ENCODE measurements around the gene ZSCAN12.
A peak's percentile ranks its signal among the peaks of the same experiment; 100 is the strongest.

Gene ZSCAN12

DNA sequence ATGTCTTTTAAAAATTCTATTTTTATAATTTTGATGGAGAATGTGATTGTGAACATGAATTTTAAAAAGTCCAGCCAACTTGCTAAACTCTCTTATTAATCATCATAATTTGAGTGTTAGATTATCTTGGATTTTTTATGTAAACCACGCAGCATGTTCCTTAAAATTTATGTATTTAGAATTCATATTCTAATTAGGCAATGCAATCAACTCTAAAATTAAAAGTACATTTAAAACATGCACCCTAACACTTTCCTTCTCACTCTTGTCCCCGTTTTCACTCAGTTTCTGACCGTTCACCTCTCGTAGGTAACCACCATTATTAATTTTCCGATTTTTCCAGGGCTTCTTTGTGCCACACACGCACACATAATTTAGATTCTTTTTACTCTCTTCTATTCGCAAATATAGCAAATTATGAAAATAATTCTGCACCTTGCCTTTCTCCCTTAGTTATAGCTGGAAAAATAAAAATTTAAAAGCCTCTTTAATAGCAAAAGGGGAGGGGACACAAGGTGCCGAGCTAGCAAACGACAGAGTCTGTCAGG is 50.1 kb downstream of the ZSCAN12 start:
- TF ChIP-seq, protein P1, sequence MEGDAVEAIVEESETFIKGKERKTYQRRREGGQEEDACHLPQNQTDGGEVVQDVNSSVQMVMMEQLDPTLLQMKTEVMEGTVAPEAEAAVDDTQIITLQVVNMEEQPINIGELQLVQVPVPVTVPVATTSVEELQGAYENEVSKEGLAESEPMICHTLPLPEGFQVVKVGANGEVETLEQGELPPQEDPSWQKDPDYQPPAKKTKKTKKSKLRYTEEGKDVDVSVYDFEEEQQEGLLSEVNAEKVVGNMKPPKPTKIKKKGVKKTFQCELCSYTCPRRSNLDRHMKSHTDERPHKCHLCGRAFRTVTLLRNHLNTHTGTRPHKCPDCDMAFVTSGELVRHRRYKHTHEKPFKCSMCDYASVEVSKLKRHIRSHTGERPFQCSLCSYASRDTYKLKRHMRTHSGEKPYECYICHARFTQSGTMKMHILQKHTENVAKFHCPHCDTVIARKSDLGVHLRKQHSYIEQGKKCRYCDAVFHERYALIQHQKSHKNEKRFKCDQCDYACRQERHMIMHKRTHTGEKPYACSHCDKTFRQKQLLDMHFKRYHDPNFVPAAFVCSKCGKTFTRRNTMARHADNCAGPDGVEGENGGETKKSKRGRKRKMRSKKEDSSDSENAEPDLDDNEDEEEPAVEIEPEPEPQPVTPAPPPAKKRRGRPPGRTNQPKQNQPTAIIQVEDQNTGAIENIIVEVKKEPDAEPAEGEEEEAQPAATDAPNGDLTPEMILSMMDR (conservative IDR thresholded peaks at IDR 0.05; ENCODE audit: low read depth, low read length), result no peak
- DNase-seq (ENCODE audit: low read depth), result no peak
- H3K4me3 ChIP-seq (ENCODE audit: low read length), result peak overlapping the region; percentile 91

DNA sequence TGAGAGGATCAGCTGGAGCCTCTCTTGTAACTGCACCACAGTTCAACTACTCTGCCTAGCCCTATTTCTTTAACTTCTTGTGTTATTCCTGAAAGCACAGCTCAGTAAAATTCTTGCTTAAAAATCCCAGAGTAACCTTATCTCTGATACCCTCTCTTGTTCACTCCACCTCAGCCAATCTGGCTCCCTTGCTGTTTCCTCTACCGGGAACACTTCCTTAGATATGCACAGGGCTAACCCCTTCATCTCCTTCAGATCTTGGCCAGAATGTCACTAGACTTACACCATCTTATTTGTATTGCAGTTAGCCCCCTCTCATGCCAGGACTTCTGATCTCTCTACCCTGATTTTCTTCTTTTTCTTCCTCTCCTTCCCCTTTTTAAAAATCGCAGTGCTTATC is 52.4 kb downstream of the ZSCAN12 start:
- TF ChIP-seq, protein P1 (conservative IDR thresholded peaks at IDR 0.05; ENCODE audit: low read depth, low read length), result no peak
- H3K4me3 ChIP-seq (ENCODE audit: low read length), result no peak overlapping the region
- DNase-seq (ENCODE audit: low read depth), result no peak

DNA sequence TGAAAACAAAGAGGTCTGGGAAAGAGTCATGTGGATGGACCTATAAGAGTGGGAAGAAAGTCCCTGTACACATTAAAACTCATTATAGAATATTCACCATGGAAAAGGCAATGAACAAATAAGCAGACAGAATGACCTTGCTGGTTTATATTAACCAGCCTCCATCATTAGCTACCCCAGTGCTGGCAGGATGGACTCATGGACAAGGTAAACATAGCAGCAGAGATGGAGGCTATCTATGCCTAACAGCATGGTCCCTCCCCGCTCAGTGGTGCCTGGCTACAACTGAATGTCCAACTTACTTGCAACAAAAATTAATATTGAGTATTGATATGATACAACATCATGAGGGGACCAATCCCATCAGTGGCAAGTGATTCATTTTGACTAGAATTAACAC is 54.3 kb downstream of the ZSCAN12 start:
- no peak overlapping the region for H3K4me3 ChIP-seq (ENCODE audit: low read length)
- DNase-seq (ENCODE audit: low read depth), result no peak
- TF ChIP-seq, protein P1 (conservative IDR thresholded peaks at IDR 0.05; ENCODE audit: low read depth, low read length), result no peak

DNA sequence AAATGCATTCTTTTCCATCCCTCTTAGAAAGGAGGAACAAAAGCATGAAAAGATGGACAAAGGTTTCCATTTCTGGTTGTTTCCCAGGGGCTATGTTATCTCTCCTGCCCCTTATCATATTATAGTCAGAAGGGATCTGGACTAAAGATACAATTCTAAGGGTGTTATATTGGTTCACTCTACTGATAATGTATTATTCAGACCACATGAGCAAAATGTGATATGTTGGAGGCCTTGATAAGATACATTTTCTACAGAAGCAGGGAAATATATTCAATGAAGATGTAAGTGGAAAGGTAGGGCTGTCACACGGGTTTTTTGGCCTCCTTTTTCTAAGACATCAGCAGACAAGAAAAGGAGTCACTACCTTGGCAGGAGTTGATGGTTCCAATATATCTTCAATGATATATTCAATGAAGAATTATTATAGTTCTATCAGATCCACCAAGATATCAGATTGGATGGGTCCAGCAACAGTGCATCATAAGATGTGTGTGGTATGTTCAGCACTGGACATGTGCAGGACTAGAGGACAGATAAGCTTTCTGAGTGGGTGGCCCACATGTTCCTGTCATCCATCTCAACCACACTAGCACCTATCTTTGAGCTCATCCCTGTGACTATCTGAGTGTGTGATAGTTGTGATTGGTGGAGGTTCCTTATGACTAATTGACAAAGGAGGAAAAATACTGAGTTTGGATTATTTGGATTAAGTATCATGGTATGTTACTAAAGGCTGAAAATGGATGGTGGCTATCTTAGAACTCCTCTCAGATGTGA is 55.5 kb downstream of the ZSCAN12 start:
- TF ChIP-seq, protein P1 (conservative IDR thresholded peaks at IDR 0.05; ENCODE audit: low read depth, low read length), result no peak
- no peak for DNase-seq (ENCODE audit: low read depth)
- no peak overlapping the region for H3K4me3 ChIP-seq (ENCODE audit: low read length)

DNA sequence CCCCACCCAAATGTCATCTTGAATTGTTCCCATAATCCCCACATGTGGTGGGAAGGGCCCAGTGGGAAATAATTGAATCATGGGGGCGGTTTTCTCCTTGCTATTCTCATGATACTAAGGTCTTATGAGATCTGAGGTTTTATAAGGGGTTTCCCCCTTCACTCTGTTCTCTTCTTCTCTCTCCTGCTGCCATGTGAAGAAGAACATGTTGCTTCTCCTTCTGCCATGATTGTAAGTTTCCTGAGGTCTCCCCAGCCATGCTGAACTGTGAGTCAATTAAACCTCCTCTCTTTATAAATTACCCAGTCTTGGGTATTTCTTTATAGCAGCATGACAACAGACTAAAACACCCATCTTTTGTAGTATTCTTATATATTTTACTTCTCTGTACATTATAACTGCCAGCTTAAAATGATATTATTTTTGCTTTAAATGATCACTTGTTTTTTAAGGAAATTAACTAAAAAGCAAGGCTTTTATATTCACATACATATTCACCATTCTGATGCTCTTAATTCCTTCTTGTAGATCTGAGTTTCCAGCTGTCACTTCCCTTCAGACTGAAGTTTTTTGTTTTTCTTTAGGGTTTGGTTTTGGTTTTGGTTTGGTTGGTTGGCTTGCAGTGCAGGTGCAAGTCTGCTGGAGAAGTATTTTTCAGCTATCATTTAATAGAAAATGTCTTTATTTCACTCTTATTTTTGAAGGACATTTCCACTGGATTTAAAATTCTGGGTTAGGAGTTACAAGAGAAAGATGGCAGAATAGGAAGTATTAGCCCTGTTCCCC is 59.0 kb downstream of the ZSCAN12 start:
- H3K4me3 ChIP-seq (ENCODE audit: low read length), result no peak overlapping the region
- TF ChIP-seq, protein P1 (conservative IDR thresholded peaks at IDR 0.05; ENCODE audit: low read depth, low read length), result no peak
- no peak for DNase-seq (ENCODE audit: low read depth)

DNA sequence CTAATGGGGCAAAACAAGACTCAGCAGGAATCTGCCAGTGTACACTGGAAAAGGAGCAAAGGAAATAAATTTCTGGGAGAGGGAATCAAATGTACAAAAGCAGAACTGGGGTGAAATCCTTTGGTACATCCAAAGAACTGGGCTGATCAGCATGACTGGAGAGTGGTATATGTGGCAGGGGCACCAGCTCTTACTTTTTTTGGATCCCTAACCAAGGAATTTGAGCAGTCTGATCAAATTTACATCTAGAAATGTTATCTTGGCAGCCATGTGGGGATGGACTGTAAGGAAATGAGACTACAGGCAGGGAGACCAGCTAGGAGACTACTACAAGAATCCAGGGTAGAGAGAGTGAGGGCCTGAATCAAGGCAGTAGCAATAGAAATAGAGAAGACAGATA is 62.4 kb downstream of the ZSCAN12 start:
- peak overlapping the region; percentile 68 for H3K4me3 ChIP-seq (ENCODE audit: low read length)
- TF ChIP-seq, protein P1 (conservative IDR thresholded peaks at IDR 0.05; ENCODE audit: low read depth, low read length), result no peak
- no peak for DNase-seq (ENCODE audit: low read depth)
